ENCODE results near the gene PRR12.
A peak's percentile ranks its signal among the peaks of the same experiment; 100 is the strongest.

PRR12 gene

GRCh38 chr19:49591731-49592485, 926 bp downstream of the PRR12 start:
- peak; percentile 27 for DNase-seq (ENCODE audit: low read depth)

- no peak for DNase-seq (ENCODE audit: low read depth)
These were observed 1.7 kb downstream of the PRR12 start for GRCh38 chr19:49592486-49593232.

- DNase-seq (ENCODE audit: low read depth), result peak; percentile 88
These were observed 2.5 kb downstream of the PRR12 start for GRCh38 chr19:49593233-49594113.

- no peak for DNase-seq (ENCODE audit: low read depth)
These were observed 3.4 kb downstream of the PRR12 start for GRCh38 chr19:49594157-49594992.

- DNase-seq (ENCODE audit: low read depth), result no peak
These were observed 4.2 kb downstream of the PRR12 start for GRCh38 chr19:49594993-49595818.

GRCh38 chr19:49595819-49596404, 4.9 kb downstream of the PRR12 start:
- DNase-seq (ENCODE audit: low read depth), result no peak

GRCh38 chr19:49596407-49596806, 5.4 kb downstream of the PRR12 start:
- no peak for DNase-seq (ENCODE audit: low read depth)

GRCh38 chr19:49596954-49597702, 6.1 kb downstream of the PRR12 start:
- no peak for DNase-seq (ENCODE audit: low read depth)

GRCh38 chr19:49597703-49597974, 6.7 kb downstream of the PRR12 start:
- DNase-seq (ENCODE audit: low read depth), result no peak

GRCh38 chr19:49599378-49600295, 8.7 kb downstream of the PRR12 start:
- DNase-seq (ENCODE audit: low read depth), result no peak

GRCh38 chr19:49601482-49602038, 10.6 kb downstream of the PRR12 start:
- DNase-seq (ENCODE audit: low read depth), result no peak

GRCh38 chr19:49602806-49603205, 11.8 kb downstream of the PRR12 start:
- DNase-seq (ENCODE audit: low read depth), result no peak

GRCh38 chr19:49605605-49606004, 14.6 kb downstream of the PRR12 start:
- DNase-seq (ENCODE audit: low read depth), result no peak

GRCh38 chr19:49609499-49610092, 18.6 kb downstream of the PRR12 start:
- no peak for DNase-seq (ENCODE audit: low read depth)

- no peak for DNase-seq (ENCODE audit: low read depth)
These were observed 22.4 kb downstream of the PRR12 start for GRCh38 chr19:49613374-49613773.

- no peak for DNase-seq (ENCODE audit: low read depth)
These were observed 23.3 kb downstream of the PRR12 start for GRCh38 chr19:49614096-49614833.

GRCh38 chr19:49615861-49616260, 24.9 kb downstream of the PRR12 start:
- DNase-seq (ENCODE audit: low read depth), result no peak

Data from activated T-cell treated with anti-CD3 and anti-CD28 coated beads for 1 hour (primary cell).